ENCODE measurements around the gene SLC33A1. TPM values are rescaled to one million over a fixed set of nuclear protein-coding genes. Genes with fewer than 3 reads are reported as not detected.
"Not testable (repeated sequence)": the region's sequence is repeated elsewhere in the genome, so short reads cannot be mapped to it uniquely, and the experiment has no call there.

The SLC33A1 gene
- total RNA-seq, 1 experiment from 2014 or later: 65.6 TPM

DNA sequence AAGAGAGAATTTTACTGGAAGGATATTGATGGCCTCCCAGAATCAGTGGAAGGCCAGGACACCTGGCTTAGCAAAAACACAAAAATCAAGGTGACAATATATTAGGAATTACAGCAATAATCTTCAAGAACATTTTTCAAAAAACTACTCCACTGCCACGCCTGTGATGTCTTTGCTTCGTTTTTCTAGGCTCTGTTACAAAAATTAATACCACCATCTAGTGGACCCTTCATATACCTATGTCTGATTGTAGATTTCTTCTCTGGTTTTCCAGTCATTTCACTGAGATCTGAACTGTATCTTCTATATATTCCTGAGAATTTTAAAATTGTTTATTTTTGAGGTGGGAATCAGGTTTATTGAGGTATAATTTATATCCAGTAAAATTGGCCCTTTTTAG lies 5.6 kb upstream of the SLC33A1 start:
- H3K4me1 Mint-ChIP-seq (ENCODE audit: insufficient read depth, unreplicated experiment): no peaks in the 10 kb centered on the region
- H3K9me3 Mint-ChIP-seq (ENCODE audit: unreplicated experiment): peaks cover 7% of the 10 kb centered on the region
- intact Hi-C loops (cut with micrococcal nuclease): no loop called here
- ChIA-PET CTCF (no interaction called here), POLR2A (no interaction called here)
- no peak overlapping the region for H3K4me3 Mint-ChIP-seq (ENCODE audit: unreplicated experiment)
- no peak for TF ChIP-seq CTCF (IDR thresholded peaks at IDR 0.05; ENCODE audit: unreplicated experiment)
- no TSS peak for BruUV-seq (replicated peaks)
- H3K27ac Mint-ChIP-seq (ENCODE audit: low read depth, unreplicated experiment): no peak overlapping the region
- peak; percentile 28 for DNase-seq (ENCODE audit: unreplicated experiment)
- H3K27me3 Mint-ChIP-seq (ENCODE audit: insufficient read depth, unreplicated experiment): no peaks in the 10 kb centered on the region
- peaks cover 8% of the 10 kb centered on the region for H3K36me3 Mint-ChIP-seq (ENCODE audit: insufficient read depth, unreplicated experiment)

DNA sequence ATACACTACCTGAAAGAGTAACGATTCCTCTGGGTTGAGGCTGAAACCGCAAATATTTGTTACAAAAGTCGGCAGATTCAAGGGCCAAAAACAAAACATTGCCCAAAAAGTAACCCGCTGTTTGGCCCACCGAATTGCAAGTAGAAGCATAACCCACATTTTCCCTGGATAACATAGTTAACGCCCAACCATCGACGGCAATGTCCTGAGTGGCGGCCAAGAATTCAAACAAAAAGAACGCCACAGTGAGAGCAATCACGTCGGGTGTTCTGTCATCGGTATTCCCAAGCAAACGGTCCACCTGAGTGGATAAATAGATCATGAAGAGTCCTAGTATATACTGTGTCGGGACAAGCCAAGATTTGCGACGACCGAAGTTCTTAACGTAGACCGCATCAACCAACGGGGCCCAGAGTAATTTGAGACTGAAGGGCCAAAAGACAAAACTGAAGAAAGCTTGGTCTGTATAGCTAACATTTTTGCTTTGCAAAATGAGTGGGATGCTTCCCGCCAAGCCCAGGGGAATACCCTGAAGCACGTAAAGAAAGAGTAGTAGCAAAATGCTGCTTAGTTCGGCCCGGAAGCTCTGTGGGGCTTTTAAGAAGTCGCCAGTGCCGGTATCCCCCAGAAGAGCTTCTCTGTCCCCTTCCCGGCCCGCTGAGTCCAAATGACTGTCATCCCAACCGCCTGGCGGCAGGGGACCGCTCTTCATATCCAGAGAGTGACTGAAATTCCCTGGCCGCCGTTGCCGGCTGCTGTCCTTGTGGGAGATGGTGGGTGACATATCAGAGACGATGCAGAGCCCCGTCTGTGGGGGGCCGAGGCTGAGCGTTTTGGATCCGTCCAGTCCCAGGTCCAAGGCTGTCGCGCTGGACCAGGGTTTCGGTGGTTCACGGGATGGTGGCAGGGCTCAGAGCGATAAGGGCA lies 750 bp downstream of the SLC33A1 start:
- Mint-ChIP-seq H3K36me3 (ENCODE audit: insufficient read depth, unreplicated experiment) (peaks cover 8% of the 10 kb centered on the region), H3K4me3 (ENCODE audit: unreplicated experiment) (peak overlapping the region; percentile 87), H3K27ac (ENCODE audit: low read depth, unreplicated experiment) (peak overlapping the region; percentile 99), H3K4me1 (ENCODE audit: insufficient read depth, unreplicated experiment) (no peaks in the 10 kb centered on the region), H3K27me3 (ENCODE audit: insufficient read depth, unreplicated experiment) (no peaks in the 10 kb centered on the region), H3K9me3 (ENCODE audit: unreplicated experiment) (no peaks in the 10 kb centered on the region)
- DNase-seq (ENCODE audit: unreplicated experiment): peak; percentile 22
- no peak for TF ChIP-seq CTCF (IDR thresholded peaks at IDR 0.05; ENCODE audit: unreplicated experiment)
- ChIA-PET CTCF (interaction anchor here (0.9 to 2.5 kb wide), 6 partner anchors 16 to 48 kb away, joined by 4 to 18 read pairs (median 7); partner anchors contain the start of genes C3orf33 and GMPS), POLR2A (interaction anchor here (0.6 to 4.5 kb wide), 21 partner anchors 10 to 1307 kb away, joined by 3 to 104 read pairs (median 5); partner anchors contain the start of genes C3orf33 and GMPS)
- BruUV-seq (replicated peaks): no TSS peak
- intact Hi-C loops (cut with micrococcal nuclease): loop anchor here (1.0 to 5.0 kb wide), 4 partner anchors 17 to 101 kb away; partner anchors contain the start of genes C3orf33 and GMPS

DNA sequence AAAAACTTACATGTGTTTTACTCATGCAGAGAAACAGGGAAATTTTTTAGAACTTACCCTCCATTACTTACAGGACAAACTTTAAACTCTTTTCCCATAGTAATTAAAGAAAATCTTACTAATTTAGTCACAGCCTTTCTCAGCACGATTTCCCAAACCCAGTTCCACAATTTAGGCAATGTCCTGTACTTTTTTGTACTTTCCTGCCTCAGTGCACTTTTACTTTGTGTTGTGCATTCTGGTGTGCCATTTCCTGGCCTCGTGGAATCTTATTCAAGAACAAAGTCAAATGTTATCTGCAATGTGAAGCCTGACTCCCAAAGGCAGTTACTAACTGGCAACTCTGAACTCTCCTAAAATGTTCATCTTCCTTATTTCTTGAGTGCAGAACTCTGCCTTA lies 1.9 kb downstream of the SLC33A1 start:
- POLR2A ChIA-PET: interaction anchor here (0.7 to 4.5 kb wide), 11 partner anchors 10 to 1236 kb away, joined by 3 to 104 read pairs (median 6); partner anchors contain the start of genes C3orf33 and GMPS
- intact Hi-C loops (cut with micrococcal nuclease): loop anchor here (5.0 kb wide), 2 partner anchors 45 to 100 kb away; partner anchors contain the start of gene C3orf33
- DNase-seq (ENCODE audit: unreplicated experiment): no peak
- Mint-ChIP-seq H3K9me3 (ENCODE audit: unreplicated experiment) (no peaks in the 10 kb centered on the region), H3K4me1 (ENCODE audit: insufficient read depth, unreplicated experiment) (peaks cover 6% of the 10 kb centered on the region), H3K4me3 (ENCODE audit: unreplicated experiment) (peak overlapping the region; percentile 87), H3K27me3 (ENCODE audit: insufficient read depth, unreplicated experiment) (no peaks in the 10 kb centered on the region), H3K36me3 (ENCODE audit: insufficient read depth, unreplicated experiment) (peaks cover 11% of the 10 kb centered on the region), H3K27ac (ENCODE audit: low read depth, unreplicated experiment) (peak overlapping the region; percentile 99)
- TF ChIP-seq CTCF (IDR thresholded peaks at IDR 0.05; ENCODE audit: unreplicated experiment): no peak
- CTCF ChIA-PET: interaction anchor here (0.6 to 2.5 kb wide), 7 partner anchors 17 to 209 kb away, joined by 3 to 18 read pairs (median 4); partner anchors contain the start of gene C3orf33
- BruUV-seq (replicated peaks): no TSS peak

GRCh38 chr3:155849404-155849803 lies 4.8 kb downstream of the SLC33A1 start:
- DNase-seq (ENCODE audit: unreplicated experiment); H3K27ac Mint-ChIP-seq (ENCODE audit: low read depth, unreplicated experiment); H3K9me3 Mint-ChIP-seq (ENCODE audit: unreplicated experiment); H3K27me3 Mint-ChIP-seq (ENCODE audit: insufficient read depth, unreplicated experiment); intact Hi-C loops (cut with micrococcal nuclease); BruUV-seq (replicated peaks): not testable (repeated sequence)
- peaks cover 15% of the 10 kb centered on the region for H3K4me1 Mint-ChIP-seq (ENCODE audit: insufficient read depth, unreplicated experiment)
- H3K4me3 Mint-ChIP-seq (ENCODE audit: unreplicated experiment): peak overlapping the region; percentile 50
- peaks cover 13% of the 10 kb centered on the region for H3K36me3 Mint-ChIP-seq (ENCODE audit: insufficient read depth, unreplicated experiment)
- CTCF ChIA-PET: interaction anchor here (0.6 to 1.7 kb wide), 5 partner anchors 19 to 49 kb away, joined by 3 to 5 read pairs (median 4); partner anchors contain the start of genes C3orf33 and GMPS
- POLR2A ChIA-PET: interaction anchor here (0.6 to 0.7 kb wide), 2 partner anchors 13 to 102 kb away, joined by 3 to 4 read pairs; no protein-coding TSS in a partner anchor

All from MCF 10A (cell line).